ENCODE results near the gene PGPEP1. TPM values are rescaled to one million over a fixed set of nuclear protein-coding genes. Genes with fewer than 3 reads are reported as not detected.
"Not testable (repeated sequence)": the region's sequence is repeated elsewhere in the genome, so short reads cannot be mapped to it uniquely, and the experiment has no call there.

Gene PGPEP1
- polyA plus RNA-seq, 1 donor from 2014 or later: 5.9 TPM

DNA sequence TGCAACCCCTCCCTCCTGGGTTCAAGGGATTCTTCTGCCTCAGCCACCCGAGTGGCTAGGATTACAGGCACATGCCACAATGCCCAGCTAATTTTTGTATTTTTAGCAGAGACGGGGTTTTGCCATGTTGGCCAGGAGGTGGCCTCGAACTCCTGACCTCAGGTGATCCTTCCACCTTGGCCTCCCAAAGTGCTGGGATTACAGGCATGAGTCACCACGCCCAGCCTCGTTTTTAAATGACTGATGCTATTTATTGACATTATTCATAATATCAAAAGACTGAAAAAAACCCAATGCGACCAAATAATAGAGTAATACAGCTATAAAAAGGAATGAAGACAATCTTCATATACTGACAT, 16.0 kb upstream of the PGPEP1 start:
- H3K36me3 ChIP-seq (ENCODE audit: insufficient read depth, low read length); H2AFZ ChIP-seq (ENCODE audit: low read depth, low read length): not testable (repeated sequence)
- H3K9ac ChIP-seq (ENCODE audit: low read length): peak overlapping the region; percentile 79

DNA sequence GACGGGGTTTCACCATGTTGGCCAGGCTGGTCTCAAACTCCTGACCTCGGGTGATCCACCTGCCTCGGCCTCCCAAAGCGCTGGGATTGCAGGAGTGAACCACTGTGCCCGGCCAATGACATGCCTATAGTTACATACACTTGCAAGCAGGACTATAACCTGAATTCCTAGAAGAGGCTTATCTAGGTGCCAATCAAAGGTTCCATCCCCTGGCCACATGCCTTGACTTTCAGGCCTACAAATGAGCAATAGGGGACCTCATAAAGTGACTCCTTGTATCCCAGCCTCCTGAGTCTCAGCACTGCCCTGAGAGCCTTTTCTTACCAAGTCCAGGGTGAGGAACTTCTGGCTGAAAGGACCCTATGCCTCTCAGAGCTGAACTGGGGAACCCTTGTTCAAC, 13.6 kb upstream of the PGPEP1 start:
- Histone ChIP-seq H3F3A (ENCODE audit: insufficient read depth, low read length, poor library complexity, severe bottlenecking) (no peaks in the 10 kb centered on the region), H3K9ac (ENCODE audit: low read length) (no peak overlapping the region), H3K4me2 (ENCODE audit: low read length) (no peak overlapping the region), H3K79me2 (replicated peaks; ENCODE audit: insufficient read depth, low read length) (peaks cover 9% of the 10 kb centered on the region), H3K36me3 (ENCODE audit: insufficient read depth, low read length) (no peaks in the 10 kb centered on the region), H3K4me3 (ENCODE audit: low read length) (no peak overlapping the region), H3K9me2 (ENCODE audit: insufficient read depth, low read length) (no peaks in the 10 kb centered on the region), H2AFZ (ENCODE audit: low read depth, low read length) (no peak overlapping the region), H3K9me3 (ENCODE audit: low read length) (no peaks in the 10 kb centered on the region), H3K27me3 (ENCODE audit: insufficient read depth, low read depth, low read length) (no peaks in the 10 kb centered on the region), H3K27ac (ENCODE audit: low read length) (no peak overlapping the region), H4K20me1 (ENCODE audit: insufficient read depth) (no peaks in the 10 kb centered on the region)
- TF ChIP-seq RAD21 (conservative IDR thresholded peaks at IDR 0.05): no peak
- no peak for TF ChIP-seq TAF1 (IDR thresholded peaks at IDR 0.05; ENCODE audit: low read depth)
- TF ChIP-seq MXI1 (conservative IDR thresholded peaks at IDR 0.05; ENCODE audit: poor library complexity, severe bottlenecking): no peak
- TF ChIP-seq SMC3 (conservative IDR thresholded peaks at IDR 0.05; ENCODE audit: poor library complexity): no peak
- TF ChIP-seq EZH2 (IDR thresholded peaks at IDR 0.05; ENCODE audit: borderline replicate concordance, insufficient read depth, low read length, poor library complexity, severe bottlenecking): no peak
- TF ChIP-seq, protein P1, sequence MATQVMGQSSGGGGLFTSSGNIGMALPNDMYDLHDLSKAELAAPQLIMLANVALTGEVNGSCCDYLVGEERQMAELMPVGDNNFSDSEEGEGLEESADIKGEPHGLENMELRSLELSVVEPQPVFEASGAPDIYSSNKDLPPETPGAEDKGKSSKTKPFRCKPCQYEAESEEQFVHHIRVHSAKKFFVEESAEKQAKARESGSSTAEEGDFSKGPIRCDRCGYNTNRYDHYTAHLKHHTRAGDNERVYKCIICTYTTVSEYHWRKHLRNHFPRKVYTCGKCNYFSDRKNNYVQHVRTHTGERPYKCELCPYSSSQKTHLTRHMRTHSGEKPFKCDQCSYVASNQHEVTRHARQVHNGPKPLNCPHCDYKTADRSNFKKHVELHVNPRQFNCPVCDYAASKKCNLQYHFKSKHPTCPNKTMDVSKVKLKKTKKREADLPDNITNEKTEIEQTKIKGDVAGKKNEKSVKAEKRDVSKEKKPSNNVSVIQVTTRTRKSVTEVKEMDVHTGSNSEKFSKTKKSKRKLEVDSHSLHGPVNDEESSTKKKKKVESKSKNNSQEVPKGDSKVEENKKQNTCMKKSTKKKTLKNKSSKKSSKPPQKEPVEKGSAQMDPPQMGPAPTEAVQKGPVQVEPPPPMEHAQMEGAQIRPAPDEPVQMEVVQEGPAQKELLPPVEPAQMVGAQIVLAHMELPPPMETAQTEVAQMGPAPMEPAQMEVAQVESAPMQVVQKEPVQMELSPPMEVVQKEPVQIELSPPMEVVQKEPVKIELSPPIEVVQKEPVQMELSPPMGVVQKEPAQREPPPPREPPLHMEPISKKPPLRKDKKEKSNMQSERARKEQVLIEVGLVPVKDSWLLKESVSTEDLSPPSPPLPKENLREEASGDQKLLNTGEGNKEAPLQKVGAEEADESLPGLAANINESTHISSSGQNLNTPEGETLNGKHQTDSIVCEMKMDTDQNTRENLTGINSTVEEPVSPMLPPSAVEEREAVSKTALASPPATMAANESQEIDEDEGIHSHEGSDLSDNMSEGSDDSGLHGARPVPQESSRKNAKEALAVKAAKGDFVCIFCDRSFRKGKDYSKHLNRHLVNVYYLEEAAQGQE (IDR thresholded peaks at IDR 0.05; ENCODE audit: borderline replicate concordance): no peak
- no peak for TF ChIP-seq POLR2AphosphoS5 (IDR thresholded peaks at IDR 0.05)
- no peak for TF ChIP-seq EP300 (conservative IDR thresholded peaks at IDR 0.05; ENCODE audit: poor library complexity, severe bottlenecking)
- TF ChIP-seq, protein P2, sequence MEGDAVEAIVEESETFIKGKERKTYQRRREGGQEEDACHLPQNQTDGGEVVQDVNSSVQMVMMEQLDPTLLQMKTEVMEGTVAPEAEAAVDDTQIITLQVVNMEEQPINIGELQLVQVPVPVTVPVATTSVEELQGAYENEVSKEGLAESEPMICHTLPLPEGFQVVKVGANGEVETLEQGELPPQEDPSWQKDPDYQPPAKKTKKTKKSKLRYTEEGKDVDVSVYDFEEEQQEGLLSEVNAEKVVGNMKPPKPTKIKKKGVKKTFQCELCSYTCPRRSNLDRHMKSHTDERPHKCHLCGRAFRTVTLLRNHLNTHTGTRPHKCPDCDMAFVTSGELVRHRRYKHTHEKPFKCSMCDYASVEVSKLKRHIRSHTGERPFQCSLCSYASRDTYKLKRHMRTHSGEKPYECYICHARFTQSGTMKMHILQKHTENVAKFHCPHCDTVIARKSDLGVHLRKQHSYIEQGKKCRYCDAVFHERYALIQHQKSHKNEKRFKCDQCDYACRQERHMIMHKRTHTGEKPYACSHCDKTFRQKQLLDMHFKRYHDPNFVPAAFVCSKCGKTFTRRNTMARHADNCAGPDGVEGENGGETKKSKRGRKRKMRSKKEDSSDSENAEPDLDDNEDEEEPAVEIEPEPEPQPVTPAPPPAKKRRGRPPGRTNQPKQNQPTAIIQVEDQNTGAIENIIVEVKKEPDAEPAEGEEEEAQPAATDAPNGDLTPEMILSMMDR (IDR thresholded peaks at IDR 0.05; ENCODE audit: poor library complexity, severe bottlenecking): no peak

More for the DNA sequence above, 16.0 kb upstream of the PGPEP1 start:
- not testable (repeated sequence) for H3K4me2 ChIP-seq (ENCODE audit: low read length); H4K20me1 ChIP-seq (ENCODE audit: insufficient read depth); H3K4me3 ChIP-seq (ENCODE audit: low read length); H3K9me2 ChIP-seq (ENCODE audit: insufficient read depth, low read length); H3K9me3 ChIP-seq (ENCODE audit: low read length); H3K27me3 ChIP-seq (ENCODE audit: insufficient read depth, low read depth, low read length); H3F3A ChIP-seq (ENCODE audit: insufficient read depth, low read length, poor library complexity, severe bottlenecking)
- H3K27ac ChIP-seq (ENCODE audit: low read length): peak overlapping the region; percentile 97
- H3K79me2 ChIP-seq (replicated peaks; ENCODE audit: insufficient read depth, low read length): peaks cover 17% of the 10 kb centered on the region

Data from neural cell (in vitro differentiated cells).